Thyroid gland (tissue), 4 donors: ENCODE data around the gene FAM78B.

ENCODE experiments used
- CTCF ChIP-seq, 6 experiments: fragments of 200-600 bp in 3 of 6; fragments of 450-650 bp in 3 of 6; sonication (generic) in 3 of 6; IDR thresholded peaks; one replicate each; pipeline ENCODE4 v1.5.1; 2016 to 2019; ENCODE audit warnings: antibody characterized with exemption in 6 of 6, mild to moderate bottlenecking in 2 of 6, inconsistent platforms in 1 of 6, moderate library complexity in 1 of 6
- POLR2A ChIP-seq, 2 donors: fragments of 450-650 bp; IDR thresholded peaks; one replicate each; pipeline ENCODE4 v1.6.1; 2017; ENCODE audit warnings: antibody characterized with exemption in 2 of 2, mild to moderate bottlenecking in 2 of 2, moderate library complexity in 1 of 2

- no peak for TF ChIP-seq CTCF (IDR thresholded peaks at IDR 0.05)
- no peak for TF ChIP-seq POLR2A (IDR thresholded peaks at IDR 0.05)
Measured at GRCh38 chr1:166079276-166079675, 87.5 kb downstream of the FAM78B start.
